NCI-H146 treated with DMSO at 0.1 percent for 48 hours (cell line): Measurements from ENCODE around the gene NIPAL4.

Experiments
- DNase-seq: peaks from one replicate; lab custom pipeline; 2025; ENCODE audit not compliant: unreplicated experiment; lab: John Stamatoyannopoulos, UW

Gene NIPAL4

DNA sequence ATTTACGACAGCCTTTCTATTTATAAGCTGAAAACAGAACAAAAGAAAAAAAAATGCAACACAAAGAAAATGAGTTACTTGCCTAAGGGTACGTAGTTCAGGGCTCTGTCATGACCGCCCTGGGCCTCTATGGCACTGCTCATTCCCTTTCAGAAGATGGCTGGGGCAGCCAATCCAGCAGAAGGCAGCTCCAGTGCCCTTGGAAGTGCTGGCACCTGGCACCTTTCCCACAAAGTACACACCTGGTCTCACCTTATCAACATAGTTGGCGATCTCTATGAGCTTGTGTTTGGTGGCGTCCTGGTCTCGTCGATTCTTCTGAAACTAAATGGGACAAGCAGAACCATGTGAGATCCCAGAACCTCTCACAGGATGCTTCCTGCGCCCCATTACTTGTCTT is 53.2 kb downstream of the NIPAL4 start:
- DNase-seq: no peak

DNA sequence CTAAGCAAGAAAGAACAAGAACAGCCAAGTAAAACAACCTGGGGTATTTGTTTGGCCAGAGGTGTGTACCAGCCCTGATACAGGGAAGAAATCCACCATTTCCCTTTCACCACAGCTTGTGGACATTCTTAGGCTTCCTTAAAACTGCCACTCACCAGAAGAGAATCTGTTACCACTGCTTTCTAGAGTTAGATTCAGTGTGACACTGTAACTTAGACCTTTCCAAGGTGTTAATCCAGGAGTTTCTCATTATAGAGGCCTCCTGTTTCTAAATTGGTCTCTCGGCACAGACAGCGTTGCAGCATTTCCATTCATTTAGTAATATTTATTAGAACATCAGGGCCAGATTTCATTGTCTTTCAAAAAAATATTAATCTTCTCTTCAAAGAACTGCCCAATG is 55.0 kb downstream of the NIPAL4 start:
- no peak for DNase-seq

DNA sequence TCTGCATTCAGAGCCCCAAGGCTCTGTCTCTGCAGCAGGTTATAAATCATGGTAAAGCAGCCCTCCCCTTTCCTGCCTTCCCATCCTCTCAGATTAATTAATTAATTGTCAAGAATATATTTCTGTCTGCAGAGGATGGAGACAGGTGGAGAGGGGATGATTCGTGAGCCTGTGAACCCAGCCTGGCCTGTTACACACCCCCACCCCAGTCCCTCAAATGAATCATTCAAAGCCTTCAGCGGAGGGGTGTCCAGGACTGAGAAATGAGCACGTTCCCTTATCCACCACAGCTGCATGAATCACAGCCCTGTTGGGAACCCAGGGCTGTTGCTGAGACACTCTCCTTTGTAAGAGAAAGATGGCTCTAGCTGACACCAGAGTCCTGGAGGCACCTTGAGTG is 56.0 kb downstream of the NIPAL4 start:
- no peak for DNase-seq

DNA sequence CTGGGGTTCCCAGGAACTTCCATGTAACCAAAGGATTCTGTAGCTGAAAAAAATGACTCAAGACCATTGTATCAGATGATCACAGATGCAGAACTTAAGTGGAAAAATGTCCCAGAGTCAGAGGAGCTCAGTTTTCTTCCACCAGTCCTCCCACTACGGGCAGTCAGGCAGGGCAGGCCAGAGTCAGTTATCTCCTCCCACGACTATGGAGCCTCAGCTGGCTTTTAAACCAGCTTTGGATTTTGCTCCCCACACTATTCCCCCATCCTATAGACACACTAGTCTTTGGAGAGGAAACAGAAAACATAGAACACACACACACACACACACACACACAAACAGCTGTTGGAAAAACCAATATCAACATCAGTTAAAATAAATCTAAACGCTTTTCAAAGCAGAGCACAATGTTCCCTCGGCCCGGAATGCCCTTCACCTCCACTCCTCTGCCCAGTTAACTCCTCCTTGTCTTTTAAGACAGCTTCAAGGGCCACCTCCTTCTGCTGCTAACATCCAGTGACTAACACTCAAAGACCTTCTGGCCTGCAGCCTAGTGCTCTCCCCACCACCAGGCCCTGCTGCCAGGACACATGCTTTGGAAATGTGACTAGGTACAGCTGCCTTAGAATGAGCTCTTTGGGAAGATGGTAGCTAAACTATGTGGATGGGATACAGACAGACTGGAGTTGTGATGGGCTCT is 56.8 kb downstream of the NIPAL4 start:
- no peak for DNase-seq

DNA sequence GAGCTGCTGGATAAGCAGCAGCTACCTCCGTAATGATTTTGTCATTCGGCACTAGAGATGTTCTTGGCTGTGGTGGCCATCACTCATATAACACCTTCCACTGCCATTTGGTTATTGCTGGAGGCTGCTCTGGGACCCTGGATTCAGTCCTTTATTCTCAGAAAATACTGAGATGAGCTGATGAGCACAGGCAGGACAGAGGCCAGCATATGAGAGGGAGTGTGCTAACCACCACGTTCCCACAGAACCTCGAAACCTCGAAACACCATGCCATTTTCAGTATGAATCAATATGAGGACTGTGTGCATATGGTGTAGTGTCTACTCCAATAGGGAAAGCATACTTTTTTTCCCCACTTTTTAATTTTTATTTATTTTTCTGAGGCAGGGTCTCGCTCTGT is 59.0 kb downstream of the NIPAL4 start:
- no peak for DNase-seq

DNA sequence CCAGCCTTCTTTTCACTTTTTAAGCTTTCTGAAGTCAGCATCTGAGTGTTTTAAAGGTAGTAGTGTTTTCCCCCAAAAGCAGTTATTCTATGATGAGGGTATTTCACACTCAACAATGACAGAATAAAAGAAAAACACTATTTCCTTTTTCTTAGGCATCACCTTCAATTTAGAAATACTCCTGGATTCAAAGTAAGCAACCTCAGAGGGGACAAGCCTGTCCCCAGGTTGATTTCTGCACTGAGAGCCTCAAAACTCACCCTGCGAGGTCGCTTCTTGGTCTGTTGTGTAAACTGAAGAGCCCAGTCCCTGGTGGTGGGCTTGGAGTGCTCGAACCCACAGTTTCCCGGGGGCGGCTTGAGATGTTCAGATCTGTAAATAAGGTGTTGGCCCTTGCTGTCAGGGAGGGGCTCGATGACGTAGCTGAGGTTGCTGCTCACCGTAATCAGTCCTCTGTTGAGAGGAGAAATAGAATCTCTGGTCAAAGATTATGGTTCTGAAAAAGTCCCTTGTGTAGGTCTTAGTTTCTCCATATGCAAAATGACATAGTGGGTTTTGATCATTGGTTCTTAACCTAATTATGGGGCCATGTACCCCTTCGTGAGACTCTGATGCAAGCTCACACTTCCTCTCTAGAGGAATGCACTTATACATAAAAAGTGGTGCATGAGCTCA is 59.7 kb downstream of the NIPAL4 start:
- DNase-seq: no peak

DNA sequence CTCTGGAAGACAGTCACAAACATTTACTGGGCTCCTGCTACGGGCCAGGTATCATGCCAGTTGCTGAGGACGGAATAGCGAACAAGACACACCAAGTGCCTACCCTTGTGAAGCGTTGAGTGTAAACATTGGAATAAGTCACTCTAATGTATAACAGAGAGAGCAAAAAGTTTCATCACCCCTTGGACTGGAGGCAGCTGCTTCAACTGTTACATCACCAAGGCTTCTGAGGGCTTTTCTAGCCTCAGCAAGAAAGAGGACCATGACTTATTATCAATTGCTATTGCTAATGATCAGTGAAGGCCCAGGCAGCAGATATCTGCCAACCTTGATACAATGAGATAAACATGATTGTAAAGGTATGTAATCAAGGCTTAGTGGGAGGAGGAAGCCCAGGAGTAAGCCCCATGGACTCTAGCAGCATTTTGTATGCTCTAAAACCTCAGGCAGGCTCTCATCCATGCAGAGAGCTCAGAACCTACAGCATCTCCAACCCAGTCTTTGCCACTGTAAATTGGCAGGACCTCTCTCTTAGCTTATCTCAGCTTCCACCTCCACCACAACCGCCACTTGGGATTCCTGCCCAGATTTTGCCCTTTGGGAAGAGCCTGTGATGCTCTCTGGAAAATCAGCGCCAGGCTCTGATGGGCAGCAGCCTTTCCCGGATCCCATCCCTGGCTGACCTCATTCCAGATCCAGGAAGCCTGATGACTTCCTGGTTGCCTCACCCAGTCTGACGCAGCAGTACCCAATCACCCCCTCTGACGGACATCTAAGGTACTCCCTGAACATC is 61.1 kb downstream of the NIPAL4 start:
- no peak for DNase-seq

DNA sequence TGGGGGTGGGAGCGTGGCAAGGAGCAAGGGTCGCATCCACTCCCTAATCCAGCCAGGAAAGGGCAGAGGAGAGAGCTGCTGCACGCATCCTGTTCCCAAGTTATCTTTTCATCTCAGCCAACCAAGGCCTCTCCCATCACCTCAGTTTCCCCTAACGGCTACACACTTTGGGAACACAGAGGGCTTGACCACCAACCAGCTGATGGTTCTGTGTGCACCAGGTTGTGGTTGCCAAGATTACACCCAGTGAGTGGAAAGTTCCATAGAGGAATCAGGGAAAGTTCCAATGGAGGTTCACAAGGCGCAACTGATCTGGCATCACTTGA is 61.7 kb downstream of the NIPAL4 start:
- DNase-seq: no peak

DNA sequence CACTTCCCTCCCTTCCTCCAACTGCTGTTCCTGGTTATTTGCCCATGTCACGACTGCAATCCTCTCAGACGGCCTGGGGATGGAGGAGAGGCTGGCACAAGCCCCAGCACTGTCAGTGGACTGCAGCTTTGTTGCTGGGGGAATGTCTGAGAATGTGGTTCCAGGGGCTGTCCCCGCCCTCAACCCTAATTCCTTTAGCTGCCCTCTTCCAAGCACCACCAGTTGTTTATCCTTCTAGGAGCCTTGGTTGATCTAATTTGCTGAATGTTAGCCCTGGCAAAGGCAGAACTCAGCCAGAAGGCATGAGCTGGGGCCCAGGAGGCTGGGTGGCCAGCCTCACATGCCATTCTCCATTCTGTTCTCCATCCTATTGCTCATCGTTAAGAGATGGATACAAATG is 64.0 kb downstream of the NIPAL4 start:
- DNase-seq: no peak
